Erythroblast (primary cell): ENCODE results near the gene URM1.

Experiments
- DNase-seq, 2 experiments: peaks; one replicate each; lab custom pipeline; 2025; lab: John Stamatoyannopoulos, UW
- GATA1 ChIP-seq: IDR thresholded peaks from 2 replicates; pipeline ENCODE4 v1.6.1; 2011; ENCODE audit warnings: low read depth, mild to moderate bottlenecking, control low read depth, low read length, moderate library complexity
- POLR2A ChIP-seq: IDR thresholded peaks from 2 replicates; pipeline ENCODE4 v1.6.1; 2011; ENCODE audit warnings: mild to moderate bottlenecking, low read length

The URM1 gene

DNA sequence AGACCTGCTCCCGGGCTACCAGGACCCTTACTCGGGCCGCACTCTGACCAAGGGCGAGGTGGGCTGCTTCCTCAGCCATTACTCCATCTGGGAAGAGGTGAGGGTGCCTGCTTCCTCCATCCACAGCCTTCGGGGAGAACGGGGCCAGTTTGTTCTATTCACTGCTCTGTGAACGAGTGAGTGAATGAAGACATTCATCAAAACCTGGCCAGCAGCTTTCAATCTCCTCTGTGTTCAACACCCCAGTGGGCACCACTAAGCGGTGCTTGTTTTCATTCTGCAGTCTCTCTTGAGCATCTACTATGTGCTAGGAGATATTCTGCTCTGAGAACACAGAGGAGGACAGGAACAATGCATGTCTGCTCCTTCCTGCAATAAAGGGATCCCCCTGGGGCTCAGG, 60.0 kb downstream of the URM1 start:
- TF ChIP-seq POLR2A (no peak), GATA1 (no peak)
- DNase-seq, result no peak

DNA sequence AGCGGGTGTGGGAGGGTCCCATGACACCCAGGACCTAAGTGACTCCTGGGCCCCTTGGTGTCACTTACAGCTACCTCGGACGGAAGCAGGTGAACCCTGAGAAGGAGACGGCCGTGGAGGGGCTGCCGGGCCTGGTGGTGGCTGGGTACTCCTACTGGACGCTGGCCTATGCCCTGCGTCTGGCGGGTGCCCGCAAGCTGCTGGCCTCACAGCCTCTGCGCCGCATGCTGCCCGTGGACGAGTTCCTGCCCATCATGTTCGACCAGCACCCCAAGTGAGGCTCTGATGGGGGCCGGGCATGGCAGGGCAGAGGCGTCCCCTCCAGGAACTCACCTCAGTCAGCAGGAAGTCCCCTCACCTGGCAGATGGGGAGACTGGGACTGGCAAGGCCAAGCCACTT, 63.2 kb downstream of the URM1 start:
- no peak for TF ChIP-seq POLR2A
- no peak for TF ChIP-seq GATA1
- DNase-seq, result no peak

DNA sequence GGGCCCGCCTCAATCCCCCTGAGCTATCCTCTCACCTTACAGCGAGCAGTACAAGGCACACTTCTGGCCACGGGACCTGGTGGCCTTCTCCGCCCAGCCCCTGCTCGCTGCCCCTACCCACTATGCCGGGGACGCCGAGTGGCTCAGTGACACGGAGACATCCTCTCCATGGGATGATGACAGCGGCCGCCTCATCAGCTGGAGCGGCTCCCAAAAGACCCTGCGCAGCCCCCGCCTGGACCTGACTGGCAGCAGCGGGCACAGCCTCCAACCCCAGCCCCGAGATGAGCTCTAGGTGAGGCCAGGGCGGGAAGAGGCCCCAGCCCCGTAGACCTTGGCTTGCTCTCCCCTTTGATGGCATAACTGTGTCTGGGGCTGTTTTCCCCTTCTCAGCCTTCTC, 64.4 kb downstream of the URM1 start:
- DNase-seq, result no peak
- TF ChIP-seq POLR2A (no peak), GATA1 (no peak)

DNA sequence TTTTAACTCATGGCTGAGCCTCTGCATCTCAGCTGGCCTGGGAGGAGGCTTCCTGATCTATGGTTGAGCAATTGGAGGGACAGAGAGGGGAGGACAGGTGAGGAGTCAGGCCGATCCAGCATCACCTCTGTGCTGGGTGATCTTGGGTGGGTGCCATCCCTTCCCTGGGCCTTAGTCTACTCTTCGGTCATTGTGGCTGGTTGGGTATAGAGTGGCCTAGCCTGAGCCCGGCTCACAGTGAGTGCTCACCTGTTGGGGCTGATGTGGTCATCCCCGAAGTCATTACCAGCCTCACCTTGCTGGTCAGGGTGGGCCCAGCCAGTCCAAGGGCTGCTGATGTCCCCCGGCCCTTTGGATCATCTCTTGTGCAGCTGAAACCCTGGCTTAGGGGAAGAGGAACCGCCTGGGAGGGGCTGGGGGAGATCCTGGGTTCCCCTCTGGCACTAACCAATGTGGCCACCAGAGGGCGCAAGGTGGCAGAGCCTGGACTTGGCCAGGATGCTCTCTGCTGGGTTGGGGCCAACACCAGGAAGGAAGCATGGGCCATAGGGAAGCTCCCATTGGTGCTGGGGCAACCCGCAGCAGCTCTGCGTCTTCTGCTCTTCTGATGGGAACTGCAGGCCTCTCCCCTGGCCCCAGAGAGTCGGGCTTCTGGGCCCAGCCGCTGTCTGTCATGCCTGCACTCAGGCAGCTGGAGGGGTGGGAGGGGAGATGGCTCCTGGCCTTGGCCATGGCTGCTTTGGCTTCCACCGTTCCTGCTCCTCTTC, 67.4 kb downstream of the URM1 start:
- TF ChIP-seq POLR2A (no peak), GATA1 (no peak)
- peak; percentile 70 to 86 for DNase-seq

DNA sequence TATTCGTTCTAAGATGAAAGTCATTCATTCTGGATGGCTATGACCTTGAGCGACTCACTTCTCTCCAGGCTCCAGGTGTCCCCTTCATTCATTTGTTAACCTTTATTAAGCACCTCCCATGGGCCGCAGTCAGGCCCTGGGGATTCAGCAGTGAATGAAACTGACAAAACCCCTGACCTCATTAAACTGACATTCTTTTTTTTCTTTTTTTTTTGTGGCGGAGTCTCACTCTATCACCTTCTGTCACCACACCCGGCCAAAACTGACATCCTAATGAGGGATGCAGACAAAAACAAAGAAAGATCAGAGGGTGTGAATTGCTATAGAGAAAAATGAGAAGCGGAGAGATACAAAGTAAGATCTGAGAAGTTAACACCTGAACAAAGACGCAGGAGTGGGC, 68.1 kb downstream of the URM1 start:
- TF ChIP-seq POLR2A (no peak), GATA1 (no peak)
- DNase-seq, result no peak
